Effector memory CD4-positive, alpha-beta T cell (primary cell): ENCODE data around the gene TFPI2.

Source experiments
- DNase-seq, 3 donors: peaks; one replicate each; pipeline ENCODE4 v3.0.0-alpha.2; 2020
- H3K27ac ChIP-seq: 2 replicates; pipeline ENCODE4 v1.7.0; 2013; ENCODE audit warnings: mild to moderate bottlenecking, low read length, moderate library complexity; ENCODE audit not compliant: insufficient read depth, poor library complexity, severe bottlenecking
- H3K27me3 ChIP-seq: replicated peaks from 2 replicates; pipeline ENCODE4 v1.7.0; 2013; ENCODE audit warnings: mild to moderate bottlenecking, low read length; ENCODE audit not compliant: insufficient read depth, control insufficient read depth, poor library complexity, severe bottlenecking
- H3K36me3 ChIP-seq: 2 replicates; pipeline ENCODE4 v1.7.0; 2013; ENCODE audit warnings: mild to moderate bottlenecking, low read length, moderate library complexity; ENCODE audit not compliant: control insufficient read depth, insufficient read depth
- H3K4me1 ChIP-seq: 2 replicates; pipeline ENCODE4 v1.7.0; 2013; ENCODE audit warnings: low read length, mild to moderate bottlenecking; ENCODE audit not compliant: control insufficient read depth, insufficient read depth, poor library complexity, severe bottlenecking
- H3K4me3 ChIP-seq: 2 replicates; pipeline ENCODE4 v1.7.0; 2013; ENCODE audit warnings: low read length, low read depth, mild to moderate bottlenecking; ENCODE audit not compliant: insufficient read depth, poor library complexity, severe bottlenecking
- H3K9me3 ChIP-seq: 2 replicates; pipeline ENCODE4 v1.7.0; 2013; ENCODE audit warnings: mild to moderate bottlenecking, low read length, moderate library complexity; ENCODE audit not compliant: control insufficient read depth

Gene TFPI2

GRCh38 chr7:93836116-93836515 is 54.4 kb downstream of the TFPI2 start:
- no peaks in the 10 kb centered on the region for H3K9me3 ChIP-seq
- no peak overlapping the region for H3K4me3 ChIP-seq
- no peaks in the 10 kb centered on the region for H3K36me3 ChIP-seq
- no peaks in the 10 kb centered on the region for H3K4me1 ChIP-seq
- H3K27ac ChIP-seq, result no peak overlapping the region
- no peak for DNase-seq
- no peaks in the 10 kb centered on the region for H3K27me3 ChIP-seq

GRCh38 chr7:93835702-93836101 is 54.9 kb downstream of the TFPI2 start:
- no peak for DNase-seq
- H3K9me3 ChIP-seq, result no peaks in the 10 kb centered on the region
- H3K4me1 ChIP-seq, result no peaks in the 10 kb centered on the region
- no peaks in the 10 kb centered on the region for H3K36me3 ChIP-seq
- H3K4me3 ChIP-seq, result no peak overlapping the region
- H3K27me3 ChIP-seq, result no peaks in the 10 kb centered on the region
- H3K27ac ChIP-seq, result no peak overlapping the region
